Inferior parietal cortex (tissue), 1 donor: ENCODE measurements around the gene PIAS1.
"Not testable (repeated sequence)": the region's sequence is repeated elsewhere in the genome, so short reads cannot be mapped to it uniquely, and the experiment has no call there.

Experiments used
- DNase-seq: peaks from one replicate; pipeline ENCODE4 v3.0.0-alpha.2; 2016; ENCODE audit errors: extremely low spot score

PIAS1 gene

GRCh38 chr15:68034719-68035293 lies 19.3 kb upstream of the PIAS1 start:
- DNase-seq = no peak

- DNase-seq = no peak
These were observed 15.9 kb upstream of the PIAS1 start for GRCh38 chr15:68038246-68038645.

GRCh38 chr15:68040144-68040543 lies 14.0 kb upstream of the PIAS1 start:
- no peak for DNase-seq

GRCh38 chr15:68042156-68042854 lies 11.8 kb upstream of the PIAS1 start:
- no peak for DNase-seq

GRCh38 chr15:68042855-68043222 lies 11.3 kb upstream of the PIAS1 start:
- no peak for DNase-seq

- DNase-seq = no peak
These were observed 8.5 kb upstream of the PIAS1 start for GRCh38 chr15:68045289-68046265.

GRCh38 chr15:68047826-68048225 lies 6.3 kb upstream of the PIAS1 start:
- no peak for DNase-seq

- DNase-seq = no peak
These were observed 3.0 kb upstream of the PIAS1 start for GRCh38 chr15:68051109-68051508.

GRCh38 chr15:68051907-68052306 lies 2.2 kb upstream of the PIAS1 start:
- no peak for DNase-seq

- DNase-seq = no peak
These were observed 1.7 kb upstream of the PIAS1 start for GRCh38 chr15:68052431-68052830.

- no peak for DNase-seq
These were observed 1.1 kb upstream of the PIAS1 start for GRCh38 chr15:68053001-68053400.

GRCh38 chr15:68054628-68055223 lies 611 bp downstream of the PIAS1 start:
- DNase-seq = peak; percentile 29

GRCh38 chr15:68055224-68055705 lies 1.1 kb downstream of the PIAS1 start:
- peak; percentile 28 for DNase-seq

- DNase-seq = no peak
These were observed 2.2 kb downstream of the PIAS1 start for GRCh38 chr15:68056097-68056865.

- DNase-seq = no peak
These were observed 2.9 kb downstream of the PIAS1 start for GRCh38 chr15:68057034-68057433.

GRCh38 chr15:68057758-68058157 lies 3.6 kb downstream of the PIAS1 start:
- no peak for DNase-seq

GRCh38 chr15:68058970-68059369 lies 4.9 kb downstream of the PIAS1 start:
- not testable (repeated sequence) for DNase-seq

GRCh38 chr15:68059630-68060029 lies 5.5 kb downstream of the PIAS1 start:
- no peak for DNase-seq

- no peak for DNase-seq
These were observed 7.1 kb downstream of the PIAS1 start for GRCh38 chr15:68061171-68061570.

- no peak for DNase-seq
These were observed 7.5 kb downstream of the PIAS1 start for GRCh38 chr15:68061602-68062001.

- no peak for DNase-seq
These were observed 8.1 kb downstream of the PIAS1 start for GRCh38 chr15:68062214-68062613.
